ENCODE measurements around the gene UNC45A.

UNC45A gene

DNA sequence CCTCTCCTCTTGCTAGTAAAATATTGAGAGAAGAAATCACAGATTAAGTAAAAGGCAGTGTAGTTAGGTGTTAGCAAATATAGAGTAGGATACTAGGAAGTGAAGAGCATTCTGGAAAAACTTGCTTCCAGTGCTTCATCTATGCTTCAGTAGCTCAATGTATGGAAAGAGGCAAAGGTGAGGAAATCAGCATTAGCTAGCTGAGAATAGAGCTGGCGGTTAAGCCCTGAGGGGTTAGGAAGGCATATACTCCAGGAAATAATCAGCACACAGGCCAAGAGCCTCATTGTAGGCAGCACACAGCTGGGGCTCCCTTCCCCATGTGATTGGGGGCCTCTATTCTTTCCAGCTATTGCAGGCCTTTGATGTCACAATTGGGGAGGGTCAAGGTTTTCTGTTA lies 33.3 kb downstream of the UNC45A start:
- DNase-seq = no peak

DNA sequence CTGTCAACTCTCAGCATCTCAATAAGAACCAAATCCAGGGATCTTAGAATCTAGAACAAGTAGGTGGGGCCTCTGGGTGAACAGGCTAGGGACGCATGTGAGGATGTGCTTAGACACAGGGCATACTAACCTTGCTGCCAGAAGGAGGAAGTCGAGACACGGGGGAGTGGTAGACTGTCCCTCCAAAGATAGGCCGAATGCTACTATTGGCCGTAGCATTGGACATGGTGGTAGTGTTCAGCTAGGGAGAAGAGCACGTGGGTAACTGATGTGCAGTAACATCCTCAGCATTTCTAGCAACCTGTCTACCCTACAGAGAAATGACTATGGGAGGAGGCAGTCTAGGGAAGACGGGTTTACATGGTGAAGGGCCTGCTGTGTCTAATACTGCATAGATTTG lies 35.2 kb downstream of the UNC45A start:
- DNase-seq = no peak

DNA sequence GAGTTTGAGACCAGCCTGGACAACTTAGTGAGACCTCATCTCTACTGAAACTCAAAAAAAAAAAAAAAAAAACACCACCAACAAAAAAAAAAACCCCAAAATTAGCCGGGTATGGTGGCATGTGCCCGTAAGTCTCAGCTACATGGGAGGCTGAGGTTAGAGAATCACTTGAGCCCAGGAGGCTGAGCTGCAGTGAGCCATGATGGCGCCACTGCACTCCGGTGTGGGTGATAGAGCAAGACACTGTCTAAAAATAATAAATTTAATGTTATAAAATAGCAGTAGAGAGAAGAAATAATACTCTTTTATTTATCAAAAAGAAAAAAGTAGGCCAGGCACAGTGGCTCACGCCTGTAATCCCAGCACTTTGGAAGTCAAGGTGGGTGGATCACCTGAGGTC lies 37.0 kb downstream of the UNC45A start:
- no peak for DNase-seq

DNA sequence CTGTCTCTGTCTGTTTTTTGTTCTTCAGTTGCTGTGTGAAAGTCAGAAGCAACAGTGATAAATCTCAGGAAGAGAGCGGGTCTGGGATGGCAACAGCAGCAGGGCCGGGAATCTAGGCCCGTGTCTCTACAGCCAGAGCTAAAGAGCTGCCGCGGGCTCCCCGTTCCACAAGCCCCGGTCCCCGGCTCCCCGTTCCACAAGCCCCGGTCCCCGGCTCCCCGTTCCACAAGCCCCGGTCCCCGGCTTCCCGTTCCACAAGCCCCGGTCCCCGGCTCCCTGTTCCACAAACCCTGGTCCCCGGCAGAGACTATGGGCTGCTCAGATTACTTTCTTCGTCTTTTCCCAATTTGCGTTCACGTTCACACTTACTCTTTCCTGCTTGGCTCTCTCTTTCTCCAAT lies 39.1 kb downstream of the UNC45A start:
- DNase-seq = no peak

DNA sequence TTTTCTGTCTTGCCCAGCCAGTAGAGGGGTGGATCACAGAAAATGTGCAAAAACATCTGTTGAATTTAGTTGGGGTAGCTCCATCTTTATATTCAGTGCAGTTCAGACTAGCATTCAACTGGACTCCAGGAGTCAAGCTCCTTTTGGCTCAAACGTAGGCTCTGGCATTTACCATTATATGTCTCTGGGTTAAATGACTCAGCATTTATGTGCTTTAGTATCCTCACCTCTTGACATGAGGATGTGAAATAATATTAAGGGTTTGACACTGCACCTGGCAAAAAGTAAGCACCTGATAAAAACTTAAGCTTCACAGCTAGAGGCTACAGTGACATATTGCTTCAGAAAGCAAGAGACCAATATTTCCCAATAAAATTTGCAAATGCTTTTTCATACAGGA lies 44.5 kb downstream of the UNC45A start:
- no peak for DNase-seq

DNA sequence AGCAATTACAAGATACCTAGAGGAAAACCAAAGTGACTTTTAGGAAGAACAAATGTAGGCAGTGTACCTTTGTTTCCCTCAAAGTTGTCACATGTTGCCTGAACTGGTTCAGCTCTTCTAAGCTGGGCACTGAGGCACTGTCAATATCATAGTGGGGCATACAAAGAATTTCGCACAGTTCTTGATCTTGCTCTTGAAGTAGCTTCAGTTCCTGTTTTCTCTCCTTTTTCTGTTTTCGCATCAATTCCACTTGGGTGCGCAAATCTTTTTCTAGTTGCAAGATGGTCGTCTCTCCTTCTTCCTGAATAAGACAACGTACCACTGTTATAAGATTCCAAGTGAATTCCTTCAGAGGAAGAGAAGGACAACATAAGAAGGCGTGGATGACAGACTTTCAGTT lies 46.6 kb downstream of the UNC45A start:
- no peak for DNase-seq

DNA sequence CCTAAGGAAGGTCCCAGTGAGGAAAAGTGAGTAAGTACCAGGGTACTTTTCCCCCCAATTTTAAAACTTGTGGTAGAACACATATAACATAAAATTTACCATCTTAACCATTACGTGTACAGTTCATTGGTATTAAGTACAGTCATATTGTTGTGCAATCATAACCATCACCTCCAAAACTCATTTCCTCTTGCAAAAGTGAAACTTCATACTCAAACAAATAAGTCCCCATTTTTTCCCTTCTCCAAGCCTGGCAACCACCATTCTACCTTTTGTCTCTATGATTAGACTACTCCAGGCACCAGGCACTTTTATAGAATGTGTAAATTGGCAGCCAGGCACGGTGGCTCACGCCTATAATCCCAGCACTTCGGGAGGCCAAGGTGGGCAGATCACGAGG lies 47.0 kb downstream of the UNC45A start:
- DNase-seq = no peak

DNA sequence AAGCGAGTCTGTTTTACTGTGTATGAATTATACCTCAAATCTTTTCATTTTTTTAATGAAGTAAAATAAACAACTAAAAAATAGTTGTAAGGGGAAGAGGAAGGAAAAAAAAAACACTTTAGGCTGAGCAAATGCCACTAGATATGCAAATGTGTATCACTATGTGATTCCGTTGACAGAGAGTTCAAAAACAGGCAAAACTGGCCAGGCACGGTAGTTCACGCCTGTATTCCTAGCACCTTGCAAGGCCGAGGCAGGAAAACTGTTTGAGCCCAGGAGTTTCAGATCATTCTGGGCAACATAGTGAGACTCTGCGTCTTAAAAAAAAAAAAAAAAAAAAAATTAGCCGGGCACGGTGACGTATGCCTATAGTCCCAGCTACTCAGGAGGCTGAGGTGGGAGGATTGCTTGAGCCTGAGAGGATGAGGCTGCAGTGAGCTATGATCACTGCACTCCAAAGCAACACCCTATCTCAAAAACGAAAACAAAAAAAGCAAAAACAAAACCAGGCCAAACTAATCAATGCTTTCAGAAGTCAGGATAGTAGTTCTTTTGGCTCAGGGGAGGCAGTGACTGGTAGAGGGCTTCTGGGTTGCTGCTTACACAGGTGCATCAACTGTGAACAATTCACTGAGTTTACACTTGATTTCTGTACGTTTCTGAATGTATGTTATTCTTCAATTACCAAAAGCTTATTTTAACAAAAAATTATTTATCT lies 51.9 kb downstream of the UNC45A start:
- no peak for DNase-seq

DNA sequence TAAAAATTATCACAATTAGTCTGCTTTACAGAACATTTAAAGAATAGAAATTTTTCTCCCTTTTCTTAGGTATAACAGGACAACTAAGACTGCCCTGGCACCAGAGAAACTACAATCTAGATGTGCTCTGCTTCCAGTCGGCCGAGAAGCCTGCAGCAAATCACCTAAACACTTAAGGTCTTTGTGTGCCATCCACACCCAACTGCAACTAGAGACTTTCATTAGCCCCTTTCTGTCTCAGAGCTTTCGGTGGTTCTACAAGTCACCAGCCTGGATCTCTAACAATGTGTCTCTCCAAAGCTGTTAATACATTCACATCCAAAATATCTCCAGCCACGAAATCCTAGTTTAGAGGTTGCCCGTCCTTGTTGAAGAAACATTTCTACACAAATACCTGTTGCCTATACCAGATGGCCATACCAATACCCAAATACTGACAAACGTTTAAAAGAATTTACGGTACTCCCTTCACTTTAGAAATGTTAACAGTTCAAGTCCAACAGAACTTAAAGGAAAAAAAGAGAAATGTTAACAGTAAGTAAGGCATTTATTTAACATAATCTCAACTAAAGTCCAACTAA lies 52.6 kb downstream of the UNC45A start:
- DNase-seq = no peak

DNA sequence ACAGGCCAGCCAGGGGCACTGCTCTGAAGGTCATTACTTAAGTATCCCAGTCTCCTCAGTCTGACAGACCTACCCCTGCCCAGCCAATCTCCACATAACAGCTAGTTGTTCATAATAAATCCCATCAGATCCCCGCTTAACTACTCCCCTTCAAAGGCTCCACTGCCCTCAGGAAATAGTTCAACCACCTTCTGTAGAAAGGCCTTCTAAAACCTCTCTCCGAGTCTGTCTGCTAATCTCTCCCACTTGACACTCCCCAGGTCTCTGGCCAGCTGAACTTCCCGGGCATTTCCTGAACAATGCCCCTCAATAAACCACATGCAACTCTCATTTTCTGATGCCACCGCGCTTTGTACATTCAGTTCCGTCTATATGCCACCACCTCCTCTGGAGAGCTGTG lies 53.2 kb downstream of the UNC45A start:
- DNase-seq = no peak

DNA sequence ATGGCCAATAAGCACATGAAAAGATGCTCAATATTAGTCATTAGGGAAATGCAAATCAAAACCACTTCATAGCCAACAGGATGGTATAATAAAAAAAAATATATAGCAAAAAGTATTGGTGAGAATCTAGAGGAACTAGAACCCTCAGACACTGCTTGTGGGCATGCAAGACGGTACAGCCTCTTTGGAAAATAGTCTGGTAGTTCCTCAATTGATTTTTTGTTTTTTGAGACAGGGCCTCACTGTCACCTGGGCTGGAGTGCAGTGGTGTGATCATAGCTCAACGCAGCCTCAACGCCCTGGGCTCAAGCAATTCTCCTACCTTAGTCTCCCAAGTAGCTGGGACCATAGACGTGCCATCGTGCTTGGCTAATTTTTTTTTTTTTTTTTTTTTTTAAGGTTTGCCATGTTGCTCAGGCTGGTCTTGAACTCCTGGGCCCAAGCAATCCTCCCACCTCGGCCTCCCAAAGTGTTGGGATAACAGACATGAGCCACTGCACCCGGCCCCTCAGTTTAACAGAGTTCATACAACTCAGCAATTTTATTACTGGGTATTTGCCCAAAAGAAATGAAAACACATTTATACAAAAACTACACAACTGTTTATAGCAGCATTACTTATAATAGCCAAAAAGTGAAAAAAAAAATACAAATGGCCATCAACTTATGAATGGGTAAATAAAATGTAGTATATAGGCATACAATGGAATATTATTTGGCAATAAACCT lies 54.1 kb downstream of the UNC45A start:
- DNase-seq = no peak

DNA sequence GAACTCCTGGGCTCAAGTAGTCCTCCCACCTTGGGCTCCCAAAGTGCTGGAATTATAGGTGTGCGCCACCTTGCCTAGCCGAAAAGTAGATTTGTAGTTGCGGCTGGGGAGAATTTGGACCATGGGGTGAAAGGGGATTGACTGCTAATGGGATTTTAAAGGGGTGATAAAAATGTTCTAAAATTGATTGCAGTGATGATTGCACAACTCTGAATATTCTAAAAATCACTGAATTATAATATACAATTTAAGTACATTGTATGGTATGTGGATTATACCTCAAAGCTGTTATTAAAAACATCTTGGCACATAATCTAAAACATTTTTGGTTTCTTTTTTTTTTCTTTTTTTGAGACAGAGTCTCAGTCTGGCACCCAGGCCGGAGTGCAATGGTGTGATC lies 55.4 kb downstream of the UNC45A start:
- no peak for DNase-seq

DNA sequence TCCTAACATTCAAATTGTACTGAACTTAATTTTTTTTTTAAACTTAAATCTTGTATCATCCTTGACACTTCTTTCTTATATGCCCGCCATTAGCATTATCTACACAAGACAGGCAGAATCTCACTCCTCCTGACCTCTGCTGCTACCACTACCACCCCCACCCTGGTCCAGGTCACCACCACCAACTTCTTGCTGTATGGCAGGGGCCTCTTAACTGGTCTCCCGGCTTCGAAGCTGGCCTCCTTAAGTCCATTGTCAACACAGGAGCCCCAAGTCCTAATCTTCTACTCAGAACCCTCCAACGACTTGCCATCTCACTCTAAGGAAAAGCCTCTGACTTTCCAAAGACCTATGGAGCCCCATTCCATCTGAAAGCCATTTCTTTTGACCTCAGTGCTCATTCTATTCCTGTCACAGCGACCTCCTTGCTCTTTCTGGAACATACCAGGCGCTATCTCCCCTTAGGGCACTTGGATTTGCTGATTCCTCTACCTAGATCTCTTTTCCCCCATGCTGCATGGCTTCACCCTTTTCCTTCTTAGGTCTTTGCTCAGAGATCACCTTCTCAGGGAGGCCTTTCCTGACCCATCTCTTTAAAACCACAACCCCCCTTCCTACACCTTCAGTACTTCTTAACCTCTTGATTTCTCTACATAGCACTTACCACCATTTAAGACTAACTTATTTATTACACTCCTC lies 56.7 kb downstream of the UNC45A start:
- DNase-seq = no peak

DNA sequence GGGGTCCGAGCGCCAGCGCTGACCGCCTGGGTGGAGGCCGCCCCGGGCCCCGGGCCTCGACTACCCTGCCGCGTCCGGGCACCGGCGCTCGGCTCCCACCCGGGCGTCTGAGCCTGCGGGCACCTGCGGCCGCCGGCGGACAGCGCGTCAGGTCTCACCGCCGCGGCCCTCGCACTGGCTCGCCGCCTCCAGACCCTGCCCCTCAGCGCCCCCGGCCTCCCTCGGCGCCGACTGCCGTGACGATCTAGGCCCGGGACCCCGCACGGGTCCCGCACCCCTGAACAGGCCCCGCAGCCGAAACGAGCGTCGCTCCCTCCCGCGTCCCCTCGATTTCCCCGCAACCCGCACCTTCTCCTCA lies 59.0 kb downstream of the UNC45A start:
- peak in 1 of 2 donors; percentile 3 for DNase-seq

DNA sequence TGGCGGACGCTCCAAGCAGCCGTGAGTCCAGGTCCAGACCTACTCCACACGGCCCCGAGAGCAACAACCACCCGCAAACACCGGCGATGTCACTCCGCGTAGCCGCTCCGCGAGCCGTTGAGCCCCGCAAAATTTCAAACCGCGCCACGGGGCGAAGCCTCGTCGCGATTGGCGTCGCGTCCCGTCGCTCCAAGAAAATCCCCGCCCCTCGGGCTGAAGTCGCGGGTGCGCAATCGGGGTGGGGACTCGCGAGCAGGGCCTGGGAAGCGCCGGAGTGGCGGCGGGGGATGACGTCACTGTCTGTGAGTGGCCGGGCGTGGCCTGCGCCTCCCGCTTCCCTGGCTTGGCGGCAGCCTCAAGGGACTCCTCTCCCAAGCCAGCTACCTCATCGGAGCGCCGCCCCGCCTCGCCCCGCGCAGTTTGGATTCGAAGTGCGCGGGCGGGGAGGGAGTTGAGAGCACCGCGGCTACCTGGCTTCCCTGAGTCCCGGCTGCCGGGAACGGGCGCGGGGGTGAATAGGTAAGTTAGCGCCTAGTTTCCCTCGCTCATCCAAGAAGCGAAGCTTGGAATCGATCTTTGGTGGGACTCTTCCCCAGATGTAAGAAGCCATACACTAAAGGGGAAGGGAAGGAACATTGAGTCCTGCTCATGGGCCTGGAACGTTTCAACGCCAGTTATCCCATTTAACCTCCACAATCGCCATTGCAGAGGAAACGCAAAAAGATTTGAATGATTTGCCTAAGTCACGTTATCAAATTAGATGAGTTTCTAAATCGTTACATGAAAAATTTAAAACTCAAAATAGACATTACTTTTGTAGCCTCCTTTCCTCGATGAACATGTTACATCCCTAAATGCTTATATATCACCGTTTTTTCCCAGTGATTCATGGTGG lies 59.6 kb downstream of the UNC45A start, which contains the start of gene PRC1:
TSS of gene PRC1 (minus strand) at position 119 of the 895 bp plus-strand sequence. CDS start at position 1, 118 bp downstream.
- peak; percentile 98 for DNase-seq

DNA sequence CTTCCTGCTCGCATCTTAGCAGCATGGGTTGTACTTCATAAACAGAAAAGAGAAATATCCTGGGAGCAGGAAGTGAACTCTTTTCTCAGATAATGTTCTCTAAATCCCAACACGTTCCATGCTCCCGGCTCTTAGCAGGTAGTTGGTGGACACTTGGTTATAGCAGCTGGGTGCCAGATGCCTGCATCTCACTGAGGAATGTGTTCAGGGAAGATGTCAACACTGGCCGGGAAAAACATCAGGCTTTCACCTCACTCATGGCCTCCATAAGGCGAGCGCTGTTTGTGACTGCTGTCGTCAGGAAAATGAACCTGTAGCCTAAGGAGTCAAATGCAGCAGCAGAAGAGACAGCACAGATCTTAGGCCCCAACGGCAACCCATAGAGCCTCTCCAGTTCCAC lies 63.7 kb downstream of the UNC45A start:
- no peak for DNase-seq

DNA sequence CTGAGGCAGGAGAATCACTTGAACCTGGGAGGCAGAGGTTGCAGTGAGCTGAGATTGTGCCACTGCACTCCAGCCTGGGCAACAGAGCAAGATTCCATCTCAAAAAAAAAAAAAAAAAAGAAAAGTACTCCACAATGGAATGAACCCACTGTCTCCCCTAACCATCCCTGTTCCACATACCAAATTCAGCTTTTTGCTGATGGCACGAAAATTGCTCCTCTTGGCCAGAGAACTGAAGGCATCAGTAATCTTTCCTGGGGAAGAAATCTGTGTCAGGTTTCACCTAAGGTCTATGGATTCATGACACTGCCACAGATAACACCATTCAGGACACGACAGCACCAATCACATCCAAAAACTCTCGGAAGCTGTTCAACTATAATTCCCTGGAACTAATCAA lies 66.1 kb downstream of the UNC45A start:
- no peak for DNase-seq
